Measurements from ENCODE around the gene RBFOX2.

- TF ChIP-seq YY1 (IDR thresholded peaks at IDR 0.05) (no peak), REST (IDR thresholded peaks at IDR 0.05) (no peak), CTCF (IDR thresholded peaks at IDR 0.05; ENCODE audit: low read depth, low read length, missing input control) (no peak), MAX (IDR thresholded peaks at IDR 0.05) (no peak), RAD21 (IDR thresholded peaks at IDR 0.05) (no peak), GABPA (IDR thresholded peaks at IDR 0.05 in 1 of 2, conservative IDR thresholded peaks at IDR 0.05 in 1 of 2) (no peak), ATF3 (IDR thresholded peaks at IDR 0.05) (no peak), TAF1 (conservative IDR thresholded peaks at IDR 0.05) (no peak), ZBTB33 (IDR thresholded peaks at IDR 0.05) (no peak), EGR1 (IDR thresholded peaks at IDR 0.05; ENCODE audit: low read depth in 2 of 2) (no peak), JUND (IDR thresholded peaks at IDR 0.05) (no peak)
These were observed 246.7 kb downstream of the RBFOX2 start for GRCh38 chr22:35781898-35782297.
